Kidney (tissue), 14 donors: ENCODE measurements around the gene ADGRL3. TPM values are rescaled to one million over a fixed set of nuclear protein-coding genes. Genes with fewer than 3 reads are reported as not detected.

Source experiments
- DNase-seq, 5 donors: peaks; one replicate each; pipeline ENCODE4 v3.0.0-alpha.2; 2013 to 2020
- FAIRE-seq: peaks from 2 replicates; lab custom pipeline; 2012; peaks lifted over from hg19 to GRCh38; lab: Jason Lieb, UNC
- H3K27ac ChIP-seq, 2 donors: one replicate each; pipeline ENCODE4 v1.7.0; 2013; ENCODE audit warnings: low read depth in 2 of 2, low read length in 2 of 2, inconsistent platforms in 1 of 2
- H3K27me3 ChIP-seq: one replicate; pipeline ENCODE4 v1.7.1; 2013; ENCODE audit warnings: low read length, inconsistent platforms; ENCODE audit not compliant: control insufficient read depth, insufficient read depth
- H3K36me3 ChIP-seq, 3 donors: one replicate each; pipeline versions ENCODE4 v1.7.0 to v1.7.1; 2013; ENCODE audit warnings: low read length in 3 of 3, control low read depth in 1 of 3, inconsistent platforms in 1 of 3; ENCODE audit not compliant: insufficient read depth in 3 of 3, control insufficient read depth in 2 of 3
- H3K4me1 ChIP-seq, 3 donors: one replicate each; pipeline versions ENCODE4 v1.7.0 to v1.7.1; 2013; ENCODE audit warnings: low read length in 3 of 3, inconsistent platforms in 1 of 3, low read depth in 1 of 3; ENCODE audit not compliant: control insufficient read depth in 2 of 3, insufficient read depth in 2 of 3
- H3K4me3 ChIP-seq, 3 donors: one replicate each; pipeline versions ENCODE4 v1.7.0 to v1.8.1; 2013; ENCODE audit warnings: low read length in 3 of 3, control low read depth in 1 of 3, inconsistent platforms in 1 of 3
- H3K9ac ChIP-seq, 3 donors: one replicate each; pipeline versions ENCODE4 v1.7.0 to v1.7.1; 2013; ENCODE audit warnings: low read length in 3 of 3, control low read depth in 1 of 3, inconsistent platforms in 1 of 3
- H3K9me3 ChIP-seq, 3 donors: one replicate each; pipeline versions ENCODE4 v1.7.0 to v1.7.1; 2013; ENCODE audit warnings: low read length in 3 of 3, control low read depth in 1 of 3, inconsistent platforms in 1 of 3; ENCODE audit not compliant: control insufficient read depth in 2 of 3, insufficient read depth in 1 of 3
- intact Hi-C: fragments of 100-400 bp; cut with DNase I; formaldehyde crosslinking; loops from one replicate; pipeline ENCODE4 v1.11.1; 2022
- polyA plus RNA-seq: library from polyadenylated mRNA; stranded (reverse); fragments of 350-450 nt; fragmentation: Illumina TruSeq; extraction: RNeasy Lipid Tissue Mini Kit (QIAGEN cat#74804); gene quantifications from one replicate; pipeline ENCODE4 v1.2.3, GENCODE V29; 2014; ENCODE audit warnings: low read depth, low replicate concordance; ENCODE audit not compliant: insufficient read depth
- total RNA-seq: library from RNA; stranded (reverse); fragmentation: NEBNext Ultra II Directional; extraction: Animal tissue kit (Norgen Biotek cat#: 25700); gene quantifications from one replicate; pipeline ENCODE4 v1.2.1, GENCODE V29; 2021
- TF ChIP-seq, protein P1 (sequence below): IDR thresholded peaks from 3 replicates; pipeline ENCODE4 v1.5.1; 2012; ENCODE audit warnings: mild to moderate bottlenecking, moderate library complexity, borderline replicate concordance; ENCODE audit not compliant: insufficient read depth; ENCODE audit errors: extremely low read depth
- donor health status: control.
- donor health status: control.
- donor health status: control.
- donor health status: control.
- donor health status: control.
- donor health status: DM: yes; HTN: yes; CAD: no.
- donor health status: Normal renal cell carcinoma (clear cell type).

ADGRL3 gene
- total and polyA plus RNA-seq, 2 donors from 2014 or later: 1.3 to 8.9 TPM

DNA sequence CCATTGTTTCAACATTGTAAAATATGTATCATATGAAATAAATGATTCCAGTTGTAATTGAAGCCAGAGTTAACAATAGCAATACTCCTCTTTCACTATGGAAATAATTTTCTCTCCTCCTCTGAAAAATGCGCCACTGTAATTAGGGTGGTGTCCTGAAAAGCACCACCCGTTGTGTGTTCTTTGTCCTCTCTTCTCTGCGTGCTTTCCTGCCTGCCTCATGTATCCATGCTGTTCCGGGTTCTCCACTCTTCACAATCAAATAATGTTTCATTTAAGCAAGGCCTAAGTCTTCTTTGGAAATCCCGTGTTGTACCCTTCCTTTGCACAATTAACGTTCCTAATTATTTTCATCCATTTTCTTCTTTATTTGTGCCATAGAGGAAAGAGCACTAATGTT lies 293.3 kb downstream of the ADGRL3 start:
- TF ChIP-seq, protein P1, sequence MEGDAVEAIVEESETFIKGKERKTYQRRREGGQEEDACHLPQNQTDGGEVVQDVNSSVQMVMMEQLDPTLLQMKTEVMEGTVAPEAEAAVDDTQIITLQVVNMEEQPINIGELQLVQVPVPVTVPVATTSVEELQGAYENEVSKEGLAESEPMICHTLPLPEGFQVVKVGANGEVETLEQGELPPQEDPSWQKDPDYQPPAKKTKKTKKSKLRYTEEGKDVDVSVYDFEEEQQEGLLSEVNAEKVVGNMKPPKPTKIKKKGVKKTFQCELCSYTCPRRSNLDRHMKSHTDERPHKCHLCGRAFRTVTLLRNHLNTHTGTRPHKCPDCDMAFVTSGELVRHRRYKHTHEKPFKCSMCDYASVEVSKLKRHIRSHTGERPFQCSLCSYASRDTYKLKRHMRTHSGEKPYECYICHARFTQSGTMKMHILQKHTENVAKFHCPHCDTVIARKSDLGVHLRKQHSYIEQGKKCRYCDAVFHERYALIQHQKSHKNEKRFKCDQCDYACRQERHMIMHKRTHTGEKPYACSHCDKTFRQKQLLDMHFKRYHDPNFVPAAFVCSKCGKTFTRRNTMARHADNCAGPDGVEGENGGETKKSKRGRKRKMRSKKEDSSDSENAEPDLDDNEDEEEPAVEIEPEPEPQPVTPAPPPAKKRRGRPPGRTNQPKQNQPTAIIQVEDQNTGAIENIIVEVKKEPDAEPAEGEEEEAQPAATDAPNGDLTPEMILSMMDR: no peak
- no peak overlapping the region for H3K9ac ChIP-seq

DNA sequence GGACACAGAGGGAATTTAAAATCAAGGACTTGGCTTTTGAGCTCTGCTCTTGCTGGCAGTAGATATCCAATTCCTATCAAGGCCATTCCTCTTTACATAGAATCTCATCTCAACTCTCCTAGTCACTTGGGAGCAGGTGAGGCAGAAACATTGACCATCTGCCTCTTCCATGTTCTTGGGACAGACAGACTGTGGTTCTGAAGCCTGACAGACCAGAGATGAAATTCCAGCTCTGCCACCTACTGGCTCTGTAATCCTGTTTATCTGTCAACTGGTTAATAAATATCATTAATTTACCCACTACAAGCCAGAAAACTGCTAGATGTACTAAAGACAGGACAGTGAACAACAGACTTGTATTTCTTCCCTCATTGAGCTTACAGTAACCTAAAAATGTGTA lies 300.8 kb downstream of the ADGRL3 start:
- Histone ChIP-seq H3K36me3 (no peaks in the 10 kb centered on the region), H3K9ac (no peak overlapping the region), H3K9me3 (no peaks in the 10 kb centered on the region), H3K27me3 (no peaks in the 10 kb centered on the region), H3K4me3 (no peak overlapping the region), H3K27ac (no peak overlapping the region), H3K4me1 (no peaks in the 10 kb centered on the region)
- DNase-seq (no peak), FAIRE-seq (no peak)
- intact Hi-C loops: no loop called here
- TF ChIP-seq, protein P1: no peak

More for the DNA sequence above, 293.3 kb downstream of the ADGRL3 start:
- H3K4me3 ChIP-seq: no peak overlapping the region
- H3K27ac ChIP-seq: no peak overlapping the region
- intact Hi-C loops: no loop called here
- H3K4me1 ChIP-seq: no peaks in the 10 kb centered on the region
- no peaks in the 10 kb centered on the region for H3K27me3 ChIP-seq
- H3K36me3 ChIP-seq: no peaks in the 10 kb centered on the region
- DNase-seq (no peak), FAIRE-seq (no peak)
- H3K9me3 ChIP-seq: no peaks in the 10 kb centered on the region

- no peaks in the 10 kb centered on the region for H3K36me3 ChIP-seq
- no peaks in the 10 kb centered on the region for H3K4me1 ChIP-seq
- TF ChIP-seq, protein P1: no peak
- H3K27me3 ChIP-seq: no peaks in the 10 kb centered on the region
- no peak overlapping the region for H3K4me3 ChIP-seq
- H3K9me3 ChIP-seq: no peaks in the 10 kb centered on the region
- no peak overlapping the region for H3K27ac ChIP-seq
- DNase-seq: no peak
- no peak for FAIRE-seq
- no peak overlapping the region for H3K9ac ChIP-seq
- intact Hi-C loops: no loop called here
These were observed 301.7 kb downstream of the ADGRL3 start for GRCh38 chr4:61501812-61502211.
